GM21367 (cell line): ENCODE results near the gene HBZ.
"Not testable (repeated sequence)": the region's sequence is repeated elsewhere in the genome, so short reads cannot be mapped to it uniquely, and the experiment has no call there.

Experiments used
- ATAC-seq: cut with Tn5 transposase; IDR thresholded peaks from one replicate; pipeline ENCODE4 v1.9.1; 2021; ENCODE audit not compliant: unreplicated experiment

The HBZ gene

GRCh38 chr16:177981-178667, 25.7 kb downstream of the HBZ start:
- ATAC-seq, result no peak

- ATAC-seq, result no peak
Measured at GRCh38 chr16:178668-179015, 26.2 kb downstream of the HBZ start.

- no peak for ATAC-seq
Measured at GRCh38 chr16:179211-180092, 27.0 kb downstream of the HBZ start.

- ATAC-seq, result no peak
Measured at GRCh38 chr16:180101-180675, 27.7 kb downstream of the HBZ start, which contains the start of gene HBQ1. Gene HBQ1, plus strand, starts transcription at chr16:180459. Its CDS starts 28 bp downstream, at chr16:180487.

- ATAC-seq, result no peak
Measured at GRCh38 chr16:180681-181564, 28.5 kb downstream of the HBZ start.

- ATAC-seq, result no peak
Measured at GRCh38 chr16:181565-182021, 29.1 kb downstream of the HBZ start.

GRCh38 chr16:183005-183404, 30.6 kb downstream of the HBZ start:
- no peak for ATAC-seq

GRCh38 chr16:185213-185612, 32.8 kb downstream of the HBZ start:
- no peak for ATAC-seq

GRCh38 chr16:185691-186090, 33.2 kb downstream of the HBZ start:
- no peak for ATAC-seq

- ATAC-seq, result no peak
Measured at GRCh38 chr16:187330-187729, 34.9 kb downstream of the HBZ start.

- no peak for ATAC-seq
Measured at GRCh38 chr16:188674-189073, 36.2 kb downstream of the HBZ start.

- no peak for ATAC-seq
Measured at GRCh38 chr16:189604-190186, 37.3 kb downstream of the HBZ start.

GRCh38 chr16:191831-192230, 39.4 kb downstream of the HBZ start:
- no peak for ATAC-seq

GRCh38 chr16:192686-193085, 40.2 kb downstream of the HBZ start:
- no peak for ATAC-seq

- ATAC-seq, result no peak
Measured at GRCh38 chr16:193441-193840, 41.0 kb downstream of the HBZ start.

GRCh38 chr16:194516-194915, 42.1 kb downstream of the HBZ start:
- ATAC-seq, result no peak

GRCh38 chr16:200388-200787, 47.9 kb downstream of the HBZ start:
- ATAC-seq, result no peak

GRCh38 chr16:203246-203645, 50.8 kb downstream of the HBZ start:
- no peak for ATAC-seq

GRCh38 chr16:204046-204445, 51.6 kb downstream of the HBZ start:
- not testable (repeated sequence) for ATAC-seq
